Effector CD8-positive, alpha-beta T cell (primary cell): ENCODE results near the gene NPIPB12.
"Not testable (repeated sequence)": the region's sequence is repeated elsewhere in the genome, so short reads cannot be mapped to it uniquely, and the experiment has no call there.

ENCODE experiments used
- DNase-seq: peaks from one replicate; lab custom pipeline; 2025; lab: John Stamatoyannopoulos, UW
- total RNA-seq, 4 experiments: gene quantifications; one replicate each; lab custom pipeline; 2026; lab: John Stamatoyannopoulos, UW

The NPIPB12 gene
- total RNA-seq: 0.62 to 2.4 (median 1.2) reads per million in 4 experiments

GRCh38 chr16:29506308-29506707 is at the start of gene NPIPB12:
TSS of gene NPIPB12 (minus strand) at chr16:29506408.
- DNase-seq: not testable (repeated sequence)

- DNase-seq: not testable (repeated sequence)
Observed at GRCh38 chr16:29521520-29521919, 15.3 kb upstream of the NPIPB12 start.

- DNase-seq: not testable (repeated sequence)
Observed at GRCh38 chr16:29482276-29482675, 23.9 kb downstream of the NPIPB12 start.

- DNase-seq: not testable (repeated sequence)
Observed at GRCh38 chr16:29472065-29472464, 34.1 kb downstream of the NPIPB12 start.

- not testable (repeated sequence) for DNase-seq
Observed at GRCh38 chr16:29469660-29470059, 36.5 kb downstream of the NPIPB12 start.

- not testable (repeated sequence) for DNase-seq
Observed at GRCh38 chr16:29467654-29468366, 38.4 kb downstream of the NPIPB12 start.

- not testable (repeated sequence) for DNase-seq
Observed at GRCh38 chr16:29466904-29467303, 39.3 kb downstream of the NPIPB12 start.

GRCh38 chr16:29465985-29466824 is 40.0 kb downstream of the NPIPB12 start:
- not testable (repeated sequence) for DNase-seq

GRCh38 chr16:29460647-29461030 is 45.6 kb downstream of the NPIPB12 start:
- DNase-seq: not testable (repeated sequence)

- DNase-seq: not testable (repeated sequence)
Observed at GRCh38 chr16:29459706-29460646, 46.2 kb downstream of the NPIPB12 start, which contains the start of gene SULT1A4. TSS of gene SULT1A4 (plus strand) at chr16:29459913. CDS start at chr16:29461386, 1,473 bp downstream.

- DNase-seq: not testable (repeated sequence)
Observed at GRCh38 chr16:29457660-29458059, 48.5 kb downstream of the NPIPB12 start.

- DNase-seq: not testable (repeated sequence)
Observed at GRCh38 chr16:29454828-29455227, 51.4 kb downstream of the NPIPB12 start.

- not testable (repeated sequence) for DNase-seq
Observed at GRCh38 chr16:29454269-29454668, 51.9 kb downstream of the NPIPB12 start, which contains the start of the genes BOLA2 and SLX1B. TSS of gene BOLA2 (minus strand) at chr16:29454351. CDS start at chr16:29454253, 98 bp downstream. TSS of gene SLX1B (plus strand) at chr16:29454533.

- DNase-seq: not testable (repeated sequence)
Observed at GRCh38 chr16:29453754-29454153, 52.5 kb downstream of the NPIPB12 start.
